HEK293T (cell line): Measurements from ENCODE around the gene CROT.

ENCODE experiments used
- CTCF ChIA-PET: fragments of 350-600 bp; formaldehyde crosslinking; extraction: SDS; loops from one replicate; lab custom pipeline; 2021; ENCODE audit warnings: antibody characterized with exemption, inconsistent platforms; lab: Yijun Ruan, JAX
- POLR2A ChIA-PET: fragments of 350-600 bp; formaldehyde crosslinking; extraction: SDS; loops from one replicate; lab custom pipeline; 2020; ENCODE audit warnings: antibody characterized with exemption, inconsistent platforms; lab: Yijun Ruan, JAX
- DNase-seq: peaks from one replicate; pipeline ENCODE4 v3.0.0; 2012; ENCODE audit warnings: mixed read lengths; ENCODE audit errors: extremely low spot score
- ARNT ChIP-seq: fragments of 450-650 bp; IDR thresholded peaks from 2 replicates; pipeline ENCODE4 v1.6.1; 2017; ENCODE audit warnings: mild to moderate bottlenecking
- BHLHE40 ChIP-seq: fragments of 450-650 bp; IDR thresholded peaks from 2 replicates; pipeline ENCODE4 v1.6.1; 2016; ENCODE audit warnings: mild to moderate bottlenecking, moderate library complexity, borderline replicate concordance
- CTBP1 ChIP-seq: fragments of 450-650 bp; IDR thresholded peaks from 2 replicates; pipeline ENCODE4 v1.6.1; 2016; ENCODE audit warnings: borderline replicate concordance
- ELF4 ChIP-seq: fragments of 450-650 bp; IDR thresholded peaks from 2 replicates; pipeline ENCODE4 v1.6.1; 2017; ENCODE audit warnings: antibody characterized with exemption
- FOXA1 ChIP-seq: fragments of 450-650 bp; IDR thresholded peaks from 2 replicates; pipeline ENCODE4 v1.6.1; 2016; ENCODE audit warnings: mild to moderate bottlenecking
- FOXK2 ChIP-seq: fragments of 450-650 bp; IDR thresholded peaks from 2 replicates; pipeline ENCODE4 v1.6.1; 2016; ENCODE audit warnings: mild to moderate bottlenecking
- FOXM1 ChIP-seq: fragments of 450-650 bp; IDR thresholded peaks from 2 replicates; pipeline ENCODE4 v1.6.1; 2017; ENCODE audit warnings: mild to moderate bottlenecking, borderline replicate concordance
- HDGF ChIP-seq: fragments of 450-650 bp; IDR thresholded peaks from 2 replicates; pipeline ENCODE4 v1.6.1; 2017; ENCODE audit warnings: antibody characterized with exemption, borderline replicate concordance
- L3MBTL2 ChIP-seq: fragments of 450-650 bp; conservative IDR thresholded peaks from 2 replicates; pipeline ENCODE4 v1.6.1; 2016; ENCODE audit warnings: mild to moderate bottlenecking
- LEF1 ChIP-seq: fragments of 450-650 bp; IDR thresholded peaks from 2 replicates; pipeline ENCODE4 v1.6.1; 2017; ENCODE audit warnings: mild to moderate bottlenecking, borderline replicate concordance
- NFRKB ChIP-seq: fragments of 450-650 bp; IDR thresholded peaks from 2 replicates; pipeline ENCODE4 v1.6.1; 2016; ENCODE audit warnings: mild to moderate bottlenecking, moderate library complexity
- PKNOX1 ChIP-seq: fragments of 450-650 bp; IDR thresholded peaks from 2 replicates; pipeline ENCODE4 v1.6.1; 2016
- SP1 ChIP-seq: fragments of 450-650 bp; IDR thresholded peaks from 2 replicates; pipeline ENCODE4 v1.6.1; 2017
- SUZ12 ChIP-seq: fragments of 450-650 bp; IDR thresholded peaks from 2 replicates; pipeline ENCODE4 v1.6.1; 2016; ENCODE audit warnings: mild to moderate bottlenecking
- TARDBP ChIP-seq: fragments of 450-650 bp; IDR thresholded peaks from 2 replicates; pipeline ENCODE4 v1.6.1; 2016
- ZNF384 ChIP-seq: fragments of 450-650 bp; IDR thresholded peaks from 2 replicates; pipeline ENCODE4 v1.6.1; 2016

CROT gene

GRCh38 chr7:87336136-87336535 is 9.3 kb upstream of the CROT start:
- TF ChIP-seq ARNT (no peak), FOXM1 (no peak), PKNOX1 (no peak), LEF1 (no peak), CTBP1 (no peak), SP1 (no peak)
- ChIA-PET CTCF (no interaction called here), POLR2A (no interaction called here)
- no peak for DNase-seq

- ChIA-PET CTCF (no interaction called here), POLR2A (no interaction called here)
- no peak for DNase-seq
- TF ChIP-seq ELF4 (no peak), ZNF384 (no peak), L3MBTL2 (no peak)
These were observed 8.1 kb upstream of the CROT start for GRCh38 chr7:87337331-87337730.

- DNase-seq = no peak
- CTCF ChIA-PET = no interaction called here
- peak; percentile 86 for TF ChIP-seq PKNOX1
- TF ChIP-seq TARDBP = no peak
- POLR2A ChIA-PET = no interaction called here
These were observed 6.0 kb upstream of the CROT start for GRCh38 chr7:87339373-87339897.

- TF ChIP-seq FOXK2 (no peak), SP1 (no peak), SUZ12 (no peak), BHLHE40 (no peak), NFRKB (no peak), CTBP1 (no peak), L3MBTL2 (no peak), FOXM1 (no peak), LEF1 (no peak), HDGF (no peak), ELF4 (no peak), FOXA1 (no peak), PKNOX1 (no peak), TARDBP (no peak)
- POLR2A ChIA-PET = no interaction called here
- DNase-seq = no peak
- CTCF ChIA-PET = no interaction called here
These were observed 4.0 kb upstream of the CROT start for GRCh38 chr7:87341441-87341840.

GRCh38 chr7:87342231-87342630 is 3.2 kb upstream of the CROT start:
- no peak for DNase-seq
- ChIA-PET CTCF (no interaction called here), POLR2A (no interaction called here)
- TF ChIP-seq TARDBP (no peak), BHLHE40 (no peak), FOXA1 (no peak), PKNOX1 (no peak), FOXK2 (no peak), ELF4 (no peak), SP1 (no peak)

GRCh38 chr7:87344446-87344845 is 1.0 kb upstream of the CROT start:
- no peak for TF ChIP-seq FOXM1
- no peak for TF ChIP-seq PKNOX1
- TF ChIP-seq CTBP1 = no peak
- no peak for TF ChIP-seq ARNT
- TF ChIP-seq ZNF384 = no peak
- no peak for TF ChIP-seq BHLHE40
- TF ChIP-seq SP1 = no peak
- TF ChIP-seq L3MBTL2 = no peak
- no peak for TF ChIP-seq SUZ12
- no peak for TF ChIP-seq FOXA1
- TF ChIP-seq TARDBP = no peak
- no peak for TF ChIP-seq NFRKB
- no peak for TF ChIP-seq ELF4
- no peak for TF ChIP-seq LEF1
- TF ChIP-seq HDGF = no peak
- ChIA-PET POLR2A (no interaction called here), CTCF (no interaction called here)
- DNase-seq = no peak
